Measurements from ENCODE around the gene SYT7. TPM values are rescaled to one million over a fixed set of nuclear protein-coding genes. Genes with fewer than 3 reads are reported as not detected.

SYT7 gene
- total and polyA plus RNA-seq, 12 donors: 11.5 to 26.1 (median 18.7) TPM

GRCh38 chr11:61579676-61580270 is 1.1 kb downstream of the SYT7 start:
- no peaks in the 10 kb centered on the region for H3K36me3 ChIP-seq
- DNase-seq (no peak), ATAC-seq (no peak)
- intact Hi-C loops (cut with DNase I): loop anchor here in 9 of 10 donors (2.0 to 10.0 kb wide), 11 partner anchors 42 to 132 kb away; a partner anchor contains a TSS
- TF ChIP-seq, protein P1, sequence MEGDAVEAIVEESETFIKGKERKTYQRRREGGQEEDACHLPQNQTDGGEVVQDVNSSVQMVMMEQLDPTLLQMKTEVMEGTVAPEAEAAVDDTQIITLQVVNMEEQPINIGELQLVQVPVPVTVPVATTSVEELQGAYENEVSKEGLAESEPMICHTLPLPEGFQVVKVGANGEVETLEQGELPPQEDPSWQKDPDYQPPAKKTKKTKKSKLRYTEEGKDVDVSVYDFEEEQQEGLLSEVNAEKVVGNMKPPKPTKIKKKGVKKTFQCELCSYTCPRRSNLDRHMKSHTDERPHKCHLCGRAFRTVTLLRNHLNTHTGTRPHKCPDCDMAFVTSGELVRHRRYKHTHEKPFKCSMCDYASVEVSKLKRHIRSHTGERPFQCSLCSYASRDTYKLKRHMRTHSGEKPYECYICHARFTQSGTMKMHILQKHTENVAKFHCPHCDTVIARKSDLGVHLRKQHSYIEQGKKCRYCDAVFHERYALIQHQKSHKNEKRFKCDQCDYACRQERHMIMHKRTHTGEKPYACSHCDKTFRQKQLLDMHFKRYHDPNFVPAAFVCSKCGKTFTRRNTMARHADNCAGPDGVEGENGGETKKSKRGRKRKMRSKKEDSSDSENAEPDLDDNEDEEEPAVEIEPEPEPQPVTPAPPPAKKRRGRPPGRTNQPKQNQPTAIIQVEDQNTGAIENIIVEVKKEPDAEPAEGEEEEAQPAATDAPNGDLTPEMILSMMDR (IDR thresholded peaks at IDR 0.05): no peak
- peak overlapping the region; percentile 43 to 70 (median 61) for H3K4me3 ChIP-seq
- peaks cover 6 to 50% (median 16%) of the 10 kb centered on the region in 9 donors for H3K4me1 ChIP-seq
- H3K9me3 ChIP-seq: no peaks in the 10 kb centered on the region
- H3K27me3 ChIP-seq: peaks cover 0 to 38% (median 0%) of the 10 kb centered on the region in 7 donors
- WGBS, 2 donors: 36 to 38% methylated on average over 14 of the region's 14 CpGs
- no peak overlapping the region for H3K27ac ChIP-seq

GRCh38 chr11:61578819-61579675 is 1.8 kb downstream of the SYT7 start:
- H3K27me3 ChIP-seq: peaks cover 0 to 38% (median 0%) of the 10 kb centered on the region in 7 donors
- no peak overlapping the region for H3K27ac ChIP-seq
- H3K4me1 ChIP-seq: peaks cover 6 to 50% (median 16%) of the 10 kb centered on the region in 9 donors
- H3K36me3 ChIP-seq: no peaks in the 10 kb centered on the region
- no peak for ATAC-seq
- WGBS, 2 donors: 77 to 81% methylated on average over 15 of the region's 15 CpGs
- intact Hi-C loops (cut with DNase I): loop anchor here in 7 of 10 donors (5.0 to 10.0 kb wide), 7 partner anchors 42 to 132 kb away; a partner anchor contains a TSS
- no peak for DNase-seq
- H3K9me3 ChIP-seq: no peaks in the 10 kb centered on the region
- peak overlapping the region in 2 of 10 donors; percentile 61 to 64 for H3K4me3 ChIP-seq
- TF ChIP-seq, protein P1 (IDR thresholded peaks at IDR 0.05): no peak

DNA sequence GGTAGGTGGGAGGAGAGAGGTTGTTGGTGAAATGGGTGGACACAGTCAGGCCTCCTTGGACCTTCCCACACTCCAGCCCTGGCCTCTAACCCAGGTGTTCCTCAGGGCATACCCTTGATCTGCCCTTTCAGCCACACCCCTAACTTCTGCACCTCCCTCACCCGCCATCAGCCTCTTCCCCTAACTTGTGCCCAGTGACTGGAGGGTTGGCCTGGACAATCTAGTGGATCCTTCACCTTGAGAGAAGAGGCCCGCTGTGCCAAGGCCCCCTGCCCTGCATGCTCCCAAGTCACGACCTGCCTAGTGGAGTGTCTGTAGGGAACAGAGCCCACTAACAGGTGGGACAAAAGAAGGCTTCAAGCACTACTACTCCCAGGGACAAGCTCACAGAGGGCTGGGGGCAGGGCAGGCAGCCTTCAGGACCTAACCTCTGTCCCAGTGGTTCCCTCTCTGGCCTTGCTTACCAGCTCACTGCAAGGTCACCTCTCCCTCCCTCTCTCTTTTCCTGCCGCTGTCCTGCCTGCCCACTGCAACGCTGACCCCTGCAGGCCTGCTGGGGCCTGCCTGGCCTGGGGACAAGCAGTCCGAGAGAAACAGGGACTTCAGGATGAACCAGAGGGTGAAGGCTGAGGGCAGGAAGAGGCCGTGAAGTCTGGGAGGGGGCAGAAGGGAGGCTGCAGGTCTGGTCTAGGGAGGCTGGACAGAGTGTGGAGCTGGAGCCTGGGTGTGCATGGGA is 3.3 kb downstream of the SYT7 start:
- Histone ChIP-seq H3K4me3 (no peak overlapping the region), H3K27me3 (peaks cover 0 to 29% (median 0%) of the 10 kb centered on the region in 7 donors), H3K4me1 (peaks cover 6 to 59% (median 17%) of the 10 kb centered on the region in 9 donors), H3K36me3 (no peaks in the 10 kb centered on the region), H3K27ac (peak overlapping the region in 7 of 10 donors; percentile 20 to 67 (median 50)), H3K9me3 (no peaks in the 10 kb centered on the region)
- TF ChIP-seq, protein P1 (IDR thresholded peaks at IDR 0.05): peak in 8 of 9 donors; percentile 18 to 63 (median 38)
- WGBS, 2 donors: 53 to 63% methylated on average over 7 of the region's 7 CpGs
- ATAC-seq (peak in 7 of 8 donors; percentile 20 to 67 (median 46)), DNase-seq (peak; percentile 44 to 50)
- intact Hi-C loops (cut with DNase I): loop anchor here in 8 of 10 donors (2.0 to 10.0 kb wide), 9 partner anchors 40 to 130 kb away; a partner anchor contains a TSS
